Cerebellar nuclear complex (tissue), 1 donor: Measurements from ENCODE around the gene PNLIPRP3.

Experiments used
- DNase-seq, 2 experiments: peaks; one replicate each; lab custom pipeline; 2025; lab: John Stamatoyannopoulos, UW

The PNLIPRP3 gene

GRCh38 chr10:116450861-116451260, 23.2 kb downstream of the PNLIPRP3 start:
- no peak for DNase-seq

GRCh38 chr10:116451711-116452337, 24.2 kb downstream of the PNLIPRP3 start:
- DNase-seq = no peak

GRCh38 chr10:116452338-116452720, 24.7 kb downstream of the PNLIPRP3 start:
- no peak for DNase-seq

GRCh38 chr10:116457488-116457887, 29.8 kb downstream of the PNLIPRP3 start:
- DNase-seq = no peak

GRCh38 chr10:116460219-116460618, 32.6 kb downstream of the PNLIPRP3 start:
- DNase-seq = no peak

GRCh38 chr10:116461680-116462079, 34.0 kb downstream of the PNLIPRP3 start:
- DNase-seq = no peak

GRCh38 chr10:116464257-116464656, 36.6 kb downstream of the PNLIPRP3 start:
- no peak for DNase-seq

GRCh38 chr10:116465546-116465945, 37.9 kb downstream of the PNLIPRP3 start:
- no peak for DNase-seq

GRCh38 chr10:116466715-116467422, 39.2 kb downstream of the PNLIPRP3 start:
- DNase-seq = no peak

- no peak for DNase-seq
Measured at GRCh38 chr10:116469437-116469836, 41.8 kb downstream of the PNLIPRP3 start.

- no peak for DNase-seq
Measured at GRCh38 chr10:116470071-116470470, 42.4 kb downstream of the PNLIPRP3 start.

- DNase-seq = no peak
Measured at GRCh38 chr10:116470768-116471415, 43.2 kb downstream of the PNLIPRP3 start.

- no peak for DNase-seq
Measured at GRCh38 chr10:116472891-116473290, 45.2 kb downstream of the PNLIPRP3 start.

GRCh38 chr10:116475866-116476265, 48.2 kb downstream of the PNLIPRP3 start:
- DNase-seq = no peak

GRCh38 chr10:116476461-116476860, 48.8 kb downstream of the PNLIPRP3 start:
- no peak for DNase-seq

- DNase-seq = no peak
Measured at GRCh38 chr10:116477986-116478664, 50.5 kb downstream of the PNLIPRP3 start.

GRCh38 chr10:116486770-116487448, 59.3 kb downstream of the PNLIPRP3 start:
- no peak for DNase-seq

- no peak for DNase-seq
Measured at GRCh38 chr10:116487522-116488430, 60.1 kb downstream of the PNLIPRP3 start.

- no peak for DNase-seq
Measured at GRCh38 chr10:116489460-116489859, 61.8 kb downstream of the PNLIPRP3 start.

GRCh38 chr10:116490028-116490662, 62.5 kb downstream of the PNLIPRP3 start:
- DNase-seq = no peak
